Neutrophil (primary cell): ENCODE results near the gene JPH2.
A peak's percentile ranks its signal among the peaks of the same experiment; 100 is the strongest.

Experiments used
- H3K27ac ChIP-seq: fragments of 200-600 bp; sonication (generic); 2 replicates; pipeline ENCODE4 v1.5.1; 2016; ENCODE audit warnings: mild to moderate bottlenecking, moderate library complexity
- H3K27me3 ChIP-seq: fragments of 200-600 bp; sonication (generic); 2 replicates; pipeline ENCODE4 v1.6.0; 2016; ENCODE audit warnings: mild to moderate bottlenecking
- H3K36me3 ChIP-seq: fragments of 200-600 bp; sonication (generic); 2 replicates; pipeline ENCODE4 v1.5.1; 2017
- H3K4me1 ChIP-seq, 2 experiments: fragments of 200-600 bp in 1 of 2; sonication (generic) in 1 of 2; 1 replicate in 1 of 2; 2 replicates in 1 of 2; pipeline versions ENCODE4 v1.5.1 to v1.6.1; 2013 to 2016; ENCODE audit warnings: low read depth in 1 of 2, low read length in 1 of 2, mild to moderate bottlenecking in 1 of 2, moderate library complexity in 1 of 2; ENCODE audit not compliant: control insufficient read depth in 1 of 2, insufficient read depth in 1 of 2
- H3K4me3 ChIP-seq, 2 experiments: fragments of 200-600 bp in 1 of 2; sonication (generic) in 1 of 2; 1 replicate in 1 of 2; 2 replicates in 1 of 2; pipeline ENCODE4 v1.5.1; 2013 to 2016; ENCODE audit warnings: low read depth in 1 of 2, low read length in 1 of 2, mild to moderate bottlenecking in 1 of 2, moderate library complexity in 1 of 2
- H3K9me3 ChIP-seq: fragments of 200-600 bp; sonication (generic); 2 replicates; pipeline ENCODE4 v1.5.1; 2016
- TF ChIP-seq, protein P1 (sequence below): fragments of 200-600 bp; sonication (generic); IDR thresholded peaks from 2 replicates; pipeline ENCODE4 v1.5.1; 2016; ENCODE audit warnings: antibody characterized with exemption

The JPH2 gene

DNA sequence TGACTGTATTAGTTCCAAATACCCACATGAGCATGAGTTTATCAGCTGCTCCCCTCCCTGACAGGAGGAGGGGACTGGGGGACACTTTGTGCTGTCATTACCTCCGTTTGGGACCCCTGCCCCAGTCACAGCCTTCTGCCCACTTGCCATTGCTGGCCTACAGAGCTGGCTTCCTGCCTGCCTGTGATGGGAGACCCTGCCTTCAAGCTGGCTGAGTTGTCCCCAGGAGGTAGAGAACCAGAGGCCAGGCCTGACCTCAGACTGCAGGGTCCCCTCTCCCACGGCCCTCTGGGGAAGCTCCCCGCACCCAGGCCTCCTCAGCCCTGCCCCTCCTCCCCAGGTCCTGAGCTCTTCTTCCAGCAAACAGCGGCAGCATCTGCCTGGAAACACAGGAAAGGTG lies 105.5 kb downstream of the JPH2 start:
- Histone ChIP-seq H3K9me3 (no peaks in the 10 kb centered on the region), H3K4me3 (no peak overlapping the region), H3K36me3 (no peaks in the 10 kb centered on the region), H3K27ac (no peak overlapping the region), H3K27me3 (no peaks in the 10 kb centered on the region), H3K4me1 (peaks cover 15 to 17% of the 10 kb centered on the region in 2 experiments)
- TF ChIP-seq, protein P1, sequence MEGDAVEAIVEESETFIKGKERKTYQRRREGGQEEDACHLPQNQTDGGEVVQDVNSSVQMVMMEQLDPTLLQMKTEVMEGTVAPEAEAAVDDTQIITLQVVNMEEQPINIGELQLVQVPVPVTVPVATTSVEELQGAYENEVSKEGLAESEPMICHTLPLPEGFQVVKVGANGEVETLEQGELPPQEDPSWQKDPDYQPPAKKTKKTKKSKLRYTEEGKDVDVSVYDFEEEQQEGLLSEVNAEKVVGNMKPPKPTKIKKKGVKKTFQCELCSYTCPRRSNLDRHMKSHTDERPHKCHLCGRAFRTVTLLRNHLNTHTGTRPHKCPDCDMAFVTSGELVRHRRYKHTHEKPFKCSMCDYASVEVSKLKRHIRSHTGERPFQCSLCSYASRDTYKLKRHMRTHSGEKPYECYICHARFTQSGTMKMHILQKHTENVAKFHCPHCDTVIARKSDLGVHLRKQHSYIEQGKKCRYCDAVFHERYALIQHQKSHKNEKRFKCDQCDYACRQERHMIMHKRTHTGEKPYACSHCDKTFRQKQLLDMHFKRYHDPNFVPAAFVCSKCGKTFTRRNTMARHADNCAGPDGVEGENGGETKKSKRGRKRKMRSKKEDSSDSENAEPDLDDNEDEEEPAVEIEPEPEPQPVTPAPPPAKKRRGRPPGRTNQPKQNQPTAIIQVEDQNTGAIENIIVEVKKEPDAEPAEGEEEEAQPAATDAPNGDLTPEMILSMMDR: no peak

GRCh38 chr20:44080646-44081267 lies 106.2 kb downstream of the JPH2 start:
- no peak overlapping the region for H3K4me3 ChIP-seq
- peaks cover 22 to 24% of the 10 kb centered on the region in 2 experiments for H3K4me1 ChIP-seq
- H3K27me3 ChIP-seq: no peaks in the 10 kb centered on the region
- TF ChIP-seq, protein P1: peak; percentile 97
- no peaks in the 10 kb centered on the region for H3K36me3 ChIP-seq
- H3K27ac ChIP-seq: no peak overlapping the region
- no peaks in the 10 kb centered on the region for H3K9me3 ChIP-seq

GRCh38 chr20:44080064-44080463 lies 106.9 kb downstream of the JPH2 start:
- peaks cover 29 to 31% of the 10 kb centered on the region in 2 experiments for H3K4me1 ChIP-seq
- H3K27ac ChIP-seq: peak overlapping the region; percentile 26
- TF ChIP-seq, protein P1: no peak
- H3K36me3 ChIP-seq: no peaks in the 10 kb centered on the region
- no peaks in the 10 kb centered on the region for H3K27me3 ChIP-seq
- H3K9me3 ChIP-seq: no peaks in the 10 kb centered on the region
- H3K4me3 ChIP-seq: no peak overlapping the region

GRCh38 chr20:44079291-44079690 lies 107.7 kb downstream of the JPH2 start:
- Histone ChIP-seq H3K4me3 (no peak overlapping the region), H3K4me1 (peaks cover 37 to 38% of the 10 kb centered on the region in 2 experiments), H3K36me3 (no peaks in the 10 kb centered on the region), H3K27me3 (no peaks in the 10 kb centered on the region), H3K9me3 (no peaks in the 10 kb centered on the region), H3K27ac (peak overlapping the region; percentile 26)
- TF ChIP-seq, protein P1: no peak

DNA sequence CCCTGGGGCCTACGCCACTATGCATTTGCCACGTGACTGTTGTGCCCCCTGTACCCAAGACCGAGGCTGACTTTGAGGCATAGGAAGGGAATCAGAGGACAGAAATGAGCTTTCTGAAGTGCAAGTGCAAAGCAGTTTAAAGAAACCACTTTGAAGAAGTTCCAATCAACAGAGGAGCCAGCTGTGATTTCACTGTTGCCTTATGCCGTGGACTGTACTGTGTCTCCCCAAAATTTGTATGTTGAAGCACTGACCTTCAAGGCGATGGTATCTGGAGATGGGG lies 111.1 kb downstream of the JPH2 start:
- H3K4me1 ChIP-seq: peaks cover 71 to 72% of the 10 kb centered on the region in 2 experiments
- TF ChIP-seq, protein P1: no peak
- H3K27me3 ChIP-seq: no peaks in the 10 kb centered on the region
- peak overlapping the region; percentile 42 to 48 for H3K4me3 ChIP-seq
- H3K27ac ChIP-seq: peak overlapping the region; percentile 92
- no peaks in the 10 kb centered on the region for H3K36me3 ChIP-seq
- H3K9me3 ChIP-seq: no peaks in the 10 kb centered on the region
